Endothelial cell of umbilical vein (primary cell): ENCODE data around the gene OR52K2. TPM values are rescaled to one million over a fixed set of nuclear protein-coding genes. Genes with fewer than 3 reads are reported as not detected.

ENCODE experiments used
- BruUV-seq: library from RNA; stranded (reverse); fragments of 400-500 nt; replicated peaks from 2 replicates; lab custom pipeline; 2021; lab: Mats Ljungman, UMichigan
- CTCF ChIA-PET: fragments of 300-600, 350-600 bp; sonication (Branson Sonifier 250); formaldehyde crosslinking; loops from one replicate; lab custom pipeline; 2021; ENCODE audit warnings: antibody characterized with exemption, inconsistent platforms; lab: Charles Lee
- POLR2A ChIA-PET: fragments of 300-600, 350-600 bp; sonication (Branson Sonifier 250); formaldehyde crosslinking; loops from one replicate; lab custom pipeline; 2021; ENCODE audit warnings: antibody characterized with exemption, inconsistent platforms; lab: Charles Lee
- DNase-seq: peaks from one replicate; pipeline ENCODE4 v3.0.0-alpha.2; 2011; ENCODE audit warnings: low read depth, low spot score
- FAIRE-seq: peaks from 2 replicates; lab custom pipeline; 2011; peaks lifted over from hg19 to GRCh38; lab: Jason Lieb, UNC
- H2AFZ ChIP-seq: 2 replicates; pipeline ENCODE4 v1.6.0; 2012; ENCODE audit warnings: low read depth, low read length, control low read depth, inconsistent platforms
- H3K27ac ChIP-seq: 2 replicates; pipeline ENCODE4 v1.5.1; 2011; ENCODE audit warnings: low read depth, mild to moderate bottlenecking, control low read depth, low read length, moderate library complexity; ENCODE audit not compliant: insufficient read depth
- H3K27me3 ChIP-seq, 2 experiments: 2 replicates each; pipeline versions ENCODE4 v1.6.0 to v1.6.1; 2011; ENCODE audit warnings: low read length in 2 of 2, mixed read lengths in 1 of 2; ENCODE audit not compliant: control insufficient read depth in 2 of 2, insufficient read depth in 2 of 2
- H3K36me3 ChIP-seq, 2 experiments: 2 replicates in 1 of 2; 3 replicates in 1 of 2; pipeline ENCODE4 v1.5.1; 2011; ENCODE audit warnings: low read length in 2 of 2, mild to moderate bottlenecking in 1 of 2, moderate library complexity in 1 of 2; ENCODE audit not compliant: control insufficient read depth in 2 of 2, insufficient read depth in 2 of 2; ENCODE audit errors: extremely low read depth in 1 of 2
- H3K4me1 ChIP-seq: 3 replicates; pipeline ENCODE4 v1.5.1; 2011; ENCODE audit warnings: mild to moderate bottlenecking, low read length; ENCODE audit not compliant: control insufficient read depth, insufficient read depth; ENCODE audit errors: extremely low read depth
- H3K4me2 ChIP-seq: 2 replicates; pipeline ENCODE4 v1.6.1; 2011; ENCODE audit warnings: low read length, control low read depth, mixed read lengths; ENCODE audit not compliant: insufficient read depth
- H3K4me3 ChIP-seq, 3 experiments: fragments of 200-600 bp in 1 of 3; sonication (generic), shearing (Covaris generic) in 1 of 3; replicated peaks in 1 of 3; 2 replicates each; pipeline ENCODE4 v1.5.1; 2011 to 2016; ENCODE audit warnings: control low read depth in 3 of 3, low read length in 3 of 3, mild to moderate bottlenecking in 2 of 3, inconsistent platforms in 1 of 3, low read depth in 1 of 3, moderate library complexity in 1 of 3; ENCODE audit not compliant: insufficient read depth in 1 of 3
- H3K79me2 ChIP-seq: 2 replicates; pipeline ENCODE4 v1.6.0; 2012; ENCODE audit warnings: low read length, inconsistent platforms; ENCODE audit not compliant: control insufficient read depth, insufficient read depth
- H3K9ac ChIP-seq: replicated peaks from 2 replicates; pipeline ENCODE3; 2011; ENCODE audit warnings: low read length, control low read depth; ENCODE audit not compliant: insufficient read depth; ENCODE audit errors: extremely low read depth
- H3K9me1 ChIP-seq: replicated peaks from 3 replicates; pipeline ENCODE4 v1.6.0; 2011; ENCODE audit warnings: mild to moderate bottlenecking, low read length; ENCODE audit not compliant: control insufficient read depth, insufficient read depth; ENCODE audit errors: extremely low read depth
- H3K9me3 ChIP-seq: replicated peaks from 2 replicates; pipeline ENCODE4 v1.5.1; 2012; ENCODE audit warnings: low read length, inconsistent platforms; ENCODE audit not compliant: control insufficient read depth, insufficient read depth
- H4K20me1 ChIP-seq: replicated peaks from 2 replicates; pipeline ENCODE3; 2011; ENCODE audit warnings: mild to moderate bottlenecking, low read length; ENCODE audit not compliant: control insufficient read depth, insufficient read depth; ENCODE audit errors: extremely low read depth
- CTCF ChIP-seq, 2 donors: IDR thresholded peaks; 1 replicate in 1 of 2; 2 replicates in 1 of 2; pipeline ENCODE4 v1.5.1; 2011; ENCODE audit warnings: low read length in 2 of 2, mild to moderate bottlenecking in 2 of 2, moderate library complexity in 2 of 2, control low read depth in 1 of 2, inconsistent platforms in 1 of 2, low read depth in 1 of 2; ENCODE audit not compliant: insufficient read depth in 1 of 2; ENCODE audit errors: extremely low read depth in 1 of 2
- EZH2 ChIP-seq: IDR thresholded peaks from 2 replicates; pipeline ENCODE4 v1.6.1; 2012; ENCODE audit warnings: borderline replicate concordance, low read depth, mild to moderate bottlenecking, moderate library complexity, low read length, inconsistent platforms; ENCODE audit not compliant: severe bottlenecking
- FOS ChIP-seq: IDR thresholded peaks from 2 replicates; pipeline ENCODE4 v1.6.1; 2011; ENCODE audit warnings: mild to moderate bottlenecking, low read length, moderate library complexity, borderline replicate concordance; ENCODE audit not compliant: insufficient read depth
- GATA2 ChIP-seq: IDR thresholded peaks from 2 replicates; pipeline ENCODE4 v1.7.0; 2011; ENCODE audit warnings: low read depth, mild to moderate bottlenecking, moderate library complexity, mixed read lengths, low read length; ENCODE audit not compliant: insufficient read length, insufficient read depth
- JUN ChIP-seq: IDR thresholded peaks from 2 replicates; pipeline ENCODE4 v1.6.1; 2011; ENCODE audit warnings: borderline replicate concordance, low read depth; ENCODE audit not compliant: insufficient read length, insufficient read depth
- POLR2A ChIP-seq: IDR thresholded peaks from 2 replicates; pipeline ENCODE4 v1.6.1; 2012; ENCODE audit warnings: low read depth, mild to moderate bottlenecking, control low read depth, low read length
- POLR2AphosphoS5 ChIP-seq: IDR thresholded peaks from 2 replicates; pipeline ENCODE4 v1.6.1; 2012; ENCODE audit warnings: low read depth, mild to moderate bottlenecking, control low read depth, low read length, moderate library complexity; ENCODE audit not compliant: insufficient read depth
- dilution Hi-C: fragments of 300-500 bp; cut with MboI; formaldehyde crosslinking; loops from one replicate; pipeline ENCODE4 v1.15.0; 2019; ENCODE audit warnings: low sequenced_read_pairs; ENCODE audit not compliant: extremely low pct_ligation_motif_present
- intact Hi-C: fragments of 100-400 bp; cut with micrococcal nuclease; formaldehyde crosslinking; loops from one replicate; pipeline ENCODE4 v1.10.0; 2022
- polyA plus RNA-seq, 4 experiments: library from polyadenylated mRNA; depleted of rRNA in 3 of 4; stranded (reverse) in 3 of 4; unstranded in 1 of 4; fragments of >200 nt; gene quantifications; 2 replicates each; pipeline versions ENCODE4 v1.2.1 to v1.2.3, GENCODE V29; 2011 to 2012; ENCODE audit warnings: missing spikeins in 1 of 4
- total RNA-seq: library from RNA; stranded (reverse); gene quantifications from 2 replicates; pipeline ENCODE4 v1.2.3, GENCODE V29; 2021

The OR52K2 gene
- total and polyA plus RNA-seq, 2 donors (not counting 3 experiments of a cell fraction or from before 2014, with no cell fraction given), result not detected

- Histone ChIP-seq H3K27ac (no peak overlapping the region), H3K79me2 (no peaks in the 10 kb centered on the region), H4K20me1 (no peaks in the 10 kb centered on the region), H3K4me3 (no peak overlapping the region), H3K4me1 (no peaks in the 10 kb centered on the region), H3K9ac (no peak overlapping the region), H2AFZ (no peak overlapping the region), H3K27me3 (no peaks in the 10 kb centered on the region), H3K9me1 (no peaks in the 10 kb centered on the region), H3K9me3 (no peaks in the 10 kb centered on the region), H3K36me3 (no peaks in the 10 kb centered on the region), H3K4me2 (no peak overlapping the region)
- no peak for TF ChIP-seq CTCF (IDR thresholded peaks at IDR 0.05; ENCODE audit: extremely low read depth in 1 of 2, insufficient read depth in 1 of 2, low read depth in 1 of 2, low read length in 2 of 2)
- TF ChIP-seq POLR2A, result no peak
- DNase-seq (no peak), FAIRE-seq (no peak)
- BruUV-seq, result no TSS peak
- POLR2A ChIA-PET, result no interaction called here
- CTCF ChIA-PET, result no interaction called here
- dilution Hi-C loops, result no loop called here
- intact Hi-C loops, result no loop called here
Observed at GRCh38 chr11:4441515-4441914, 7.6 kb upstream of the OR52K2 start.

GRCh38 chr11:4443232-4443891 lies 5.7 kb upstream of the OR52K2 start:
- Histone ChIP-seq H3K27ac (no peak overlapping the region), H2AFZ (no peak overlapping the region), H4K20me1 (no peaks in the 10 kb centered on the region), H3K79me2 (no peaks in the 10 kb centered on the region), H3K9me1 (no peaks in the 10 kb centered on the region), H3K27me3 (no peaks in the 10 kb centered on the region), H3K36me3 (no peaks in the 10 kb centered on the region), H3K4me3 (no peak overlapping the region), H3K9ac (no peak overlapping the region), H3K9me3 (no peaks in the 10 kb centered on the region), H3K4me1 (no peaks in the 10 kb centered on the region), H3K4me2 (no peak overlapping the region)
- no peak for TF ChIP-seq JUN
- TF ChIP-seq POLR2A, result no peak
- TF ChIP-seq GATA2, result no peak
- TF ChIP-seq FOS, result no peak
- no peak for TF ChIP-seq POLR2AphosphoS5
- no peak for TF ChIP-seq EZH2
- DNase-seq, result no peak
- FAIRE-seq, result no peak
- ChIA-PET CTCF (interaction anchor here (2.0 kb wide), 1 partner anchor 256 kb away, joined by 5 read pairs; no protein-coding TSS in a partner anchor), POLR2A (no interaction called here)
- dilution Hi-C loops (no loop called here), intact Hi-C loops (no loop called here)
- no TSS peak for BruUV-seq
